ENCODE measurements around the gene KRT79.

GRCh38 chr12:52837413-52837741, 3.3 kb upstream of the KRT79 start:
- TF ChIP-seq CTCF (IDR thresholded peaks at IDR 0.05) (no peak), POLR2A (IDR thresholded peaks at IDR 0.05) (no peak), POLR2AphosphoS5 (IDR thresholded peaks at IDR 0.05; ENCODE audit: insufficient read depth in 1 of 2, low read depth in 1 of 2) (no peak)

Data from vagina (tissue), 2 donors.